NCI-H1694 treated with DMSO at 0.1 percent for 48 hours (cell line): ENCODE results near the gene MAPK12.

Experiments
- DNase-seq: peaks from one replicate; lab custom pipeline; 2025; lab: John Stamatoyannopoulos, UW

MAPK12 gene

DNA sequence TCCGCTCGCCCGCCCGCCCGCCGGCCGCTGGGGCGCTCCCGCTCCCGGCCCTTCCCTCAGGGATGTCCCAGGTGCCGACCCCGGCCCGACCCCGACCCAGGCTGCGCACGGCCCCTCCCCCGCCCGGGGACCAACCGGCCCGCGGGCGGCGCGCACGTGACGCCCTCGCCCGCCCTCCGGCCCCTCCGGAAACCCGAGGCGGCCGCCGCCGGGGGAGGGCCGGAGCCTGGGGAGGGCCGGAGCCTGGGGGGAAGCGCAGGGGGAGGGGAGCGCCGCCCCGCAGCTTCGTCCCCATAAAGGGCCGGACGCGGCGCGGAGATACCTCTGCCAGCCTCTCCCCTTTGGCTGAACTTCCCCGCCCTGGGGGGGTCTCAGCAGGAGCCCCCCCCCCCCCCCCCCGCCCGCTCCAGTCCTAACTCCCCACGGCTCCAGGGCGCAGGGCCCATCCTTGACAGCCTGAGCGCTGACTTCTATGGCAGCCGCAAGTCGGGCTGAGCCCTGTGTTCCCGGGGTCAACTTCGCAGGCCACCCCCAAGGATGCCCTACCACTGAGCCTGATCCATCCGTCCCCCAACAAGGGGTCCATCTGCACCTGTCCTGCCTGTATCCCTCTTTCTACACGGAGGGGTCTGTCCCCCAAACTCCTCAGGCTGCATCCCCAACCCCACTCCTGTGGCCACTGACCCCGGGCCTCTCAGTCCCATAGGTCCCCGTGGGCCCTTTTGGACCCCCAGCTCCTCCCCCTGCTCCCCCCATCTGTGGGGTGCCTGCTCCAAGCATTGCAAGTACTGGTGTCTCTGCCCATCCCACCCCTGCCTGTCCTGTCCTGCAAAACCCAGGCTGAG lies at the start of gene MAPK12:
Gene MAPK12 (minus strand): TSS at position 69 of the 845 bp plus-strand sequence. CDS start 174 bp downstream, outside the sequence.
- DNase-seq, result no peak

DNA sequence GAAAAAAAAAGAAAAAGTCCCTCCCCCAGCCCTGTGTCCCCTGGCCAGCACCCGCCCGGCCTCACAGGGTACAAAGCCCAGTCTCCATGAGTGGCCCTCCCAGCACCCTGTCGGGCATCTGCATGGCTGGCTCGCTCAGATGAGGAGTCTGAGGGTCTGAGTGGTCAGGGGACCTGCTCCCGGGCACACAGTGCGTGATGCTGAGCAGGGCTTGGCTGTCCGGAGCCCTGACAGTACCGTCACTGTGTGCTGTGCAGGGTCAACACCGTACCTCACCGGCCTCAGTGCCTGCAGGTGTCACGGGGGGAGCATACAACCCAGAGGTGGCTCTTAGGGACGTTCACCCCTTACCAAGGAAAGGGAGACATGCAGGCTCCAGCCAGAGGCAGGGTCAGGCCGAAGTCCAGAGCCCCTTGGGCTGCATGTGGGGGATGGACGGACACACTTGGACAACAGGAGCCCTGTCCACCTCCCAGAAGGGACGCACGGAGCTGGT lies 49.5 kb upstream of the MAPK12 start:
- DNase-seq, result no peak

DNA sequence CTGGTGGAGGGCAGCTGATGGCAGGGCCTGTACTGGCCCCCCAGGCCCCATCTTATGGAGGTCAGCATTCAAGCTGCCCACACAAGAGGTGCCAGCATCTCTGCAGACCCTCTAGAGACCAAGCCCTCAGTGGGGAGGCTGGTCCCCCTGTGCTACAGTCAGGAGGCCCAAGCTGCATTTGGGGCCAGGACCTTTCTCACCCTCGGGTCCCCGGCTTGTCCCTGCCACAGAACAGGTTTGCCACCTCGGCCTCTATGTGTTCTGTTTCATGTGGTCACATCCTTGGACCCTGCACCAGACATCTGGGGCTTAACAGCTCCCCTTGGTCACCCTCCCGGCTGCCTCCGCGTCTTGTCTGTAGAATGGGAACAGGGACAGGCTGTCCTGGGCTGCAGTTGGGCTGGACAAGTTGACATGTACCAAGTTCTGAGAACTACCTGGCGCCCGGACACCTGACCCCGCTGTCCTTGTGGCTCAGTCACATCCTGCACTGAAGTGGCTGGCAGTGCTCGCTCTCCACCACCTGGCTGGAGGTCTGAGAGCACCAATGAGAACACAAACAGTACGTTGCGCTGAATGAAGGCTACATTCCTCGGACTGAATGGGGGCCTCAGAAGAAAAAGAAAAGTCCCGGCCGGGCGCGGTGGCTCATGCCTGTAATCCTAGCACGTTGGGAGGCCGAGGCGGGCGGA lies 48.7 kb upstream of the MAPK12 start:
- DNase-seq, result no peak

- DNase-seq, result no peak
Observed at GRCh38 chr22:50309601-50309991, 48.1 kb upstream of the MAPK12 start.

GRCh38 chr22:50308986-50309600 lies 47.6 kb upstream of the MAPK12 start:
- DNase-seq, result no peak

- DNase-seq, result no peak
Observed at GRCh38 chr22:50308597-50308935, 47.1 kb upstream of the MAPK12 start.

DNA sequence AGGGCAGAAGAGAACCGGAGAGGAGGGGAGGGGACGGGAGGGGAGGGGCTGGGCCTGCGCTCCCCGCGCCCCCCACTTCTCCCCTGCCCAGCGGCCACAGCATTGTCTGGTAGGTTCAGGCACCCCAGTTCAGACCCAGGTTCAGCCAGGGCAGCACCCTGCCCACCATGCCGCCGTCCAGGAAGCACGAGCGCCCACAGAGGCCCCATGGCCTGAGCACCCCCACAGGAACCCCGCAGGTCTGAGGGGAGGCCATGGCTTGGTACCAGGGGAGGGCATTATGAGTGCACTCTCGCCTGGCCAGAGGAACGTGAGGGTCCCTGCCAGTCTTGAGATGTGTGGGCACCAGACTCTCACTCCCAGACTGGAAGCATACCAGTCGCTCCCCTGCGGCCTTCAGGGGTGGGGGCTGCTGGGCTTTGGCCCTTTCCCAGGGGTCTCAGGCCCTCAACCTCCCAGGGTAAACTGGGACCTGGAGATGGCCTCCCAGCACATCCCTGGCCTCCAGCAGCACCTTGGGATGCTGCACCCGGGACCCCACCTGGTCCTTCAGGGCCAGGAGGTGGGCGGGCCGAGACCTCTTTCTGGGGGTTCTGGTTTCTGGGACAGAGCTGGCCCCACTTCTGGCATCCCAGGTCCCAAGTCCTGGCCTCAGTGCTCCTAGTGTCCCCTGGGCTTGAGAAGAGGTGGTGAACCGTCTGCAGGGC lies 46.6 kb upstream of the MAPK12 start:
- DNase-seq, result no peak

DNA sequence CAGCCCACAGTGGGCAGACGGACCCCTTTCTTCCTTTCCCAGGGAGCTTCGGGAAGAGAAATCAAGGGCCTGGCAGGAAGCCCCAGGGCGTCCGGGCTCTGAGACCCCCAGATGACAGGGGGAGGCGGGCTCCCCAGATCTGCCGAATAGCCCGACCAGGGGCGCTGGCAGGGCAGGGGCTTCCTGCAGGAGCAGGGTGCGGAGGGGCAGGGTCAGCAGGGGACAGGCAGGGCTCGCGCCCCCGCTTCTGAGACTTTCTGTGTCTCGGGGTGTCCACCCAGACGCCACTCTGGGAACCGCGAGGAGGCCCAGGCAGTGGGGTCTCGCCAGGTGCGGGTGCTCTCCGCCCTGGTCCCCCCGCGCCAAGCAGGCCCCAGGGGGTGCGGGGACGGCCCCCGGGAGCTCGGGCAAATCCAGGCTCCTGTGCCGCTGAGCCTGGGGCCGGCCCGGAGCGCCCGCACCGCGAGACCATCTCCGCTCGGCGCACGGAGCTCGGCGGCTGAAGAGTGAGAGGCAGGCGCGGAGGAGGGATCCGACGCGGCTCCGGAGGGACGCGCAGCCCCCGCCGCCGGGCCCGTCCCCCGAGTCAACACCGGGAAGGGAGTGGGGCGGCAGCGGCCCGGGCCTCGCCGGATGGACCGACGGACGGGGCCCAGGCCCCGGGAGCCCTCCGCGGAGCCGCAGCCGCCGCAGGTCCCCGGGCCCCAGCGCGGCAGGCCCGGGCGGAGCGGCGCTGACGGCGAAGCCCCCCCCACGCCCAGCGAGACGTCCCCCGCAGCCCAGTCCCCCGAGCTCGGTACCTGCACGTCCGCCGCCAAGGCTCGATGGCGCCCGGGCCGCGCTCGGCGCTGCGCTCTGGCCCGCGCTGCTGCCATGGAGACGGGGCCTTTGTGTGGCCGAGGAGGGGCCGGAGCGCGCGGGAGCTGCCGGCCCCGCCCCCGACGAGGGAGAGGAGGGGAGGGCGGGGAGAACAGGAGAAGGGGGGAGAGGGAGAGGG lies 45.6 kb upstream of the MAPK12 start, which contains the start of gene PLXNB2:
Gene PLXNB2 (minus strand): TSS at position 894 of the 997 bp plus-strand sequence. CDS start 17,062 bp downstream, outside the sequence.
- DNase-seq, result peak; percentile 44

DNA sequence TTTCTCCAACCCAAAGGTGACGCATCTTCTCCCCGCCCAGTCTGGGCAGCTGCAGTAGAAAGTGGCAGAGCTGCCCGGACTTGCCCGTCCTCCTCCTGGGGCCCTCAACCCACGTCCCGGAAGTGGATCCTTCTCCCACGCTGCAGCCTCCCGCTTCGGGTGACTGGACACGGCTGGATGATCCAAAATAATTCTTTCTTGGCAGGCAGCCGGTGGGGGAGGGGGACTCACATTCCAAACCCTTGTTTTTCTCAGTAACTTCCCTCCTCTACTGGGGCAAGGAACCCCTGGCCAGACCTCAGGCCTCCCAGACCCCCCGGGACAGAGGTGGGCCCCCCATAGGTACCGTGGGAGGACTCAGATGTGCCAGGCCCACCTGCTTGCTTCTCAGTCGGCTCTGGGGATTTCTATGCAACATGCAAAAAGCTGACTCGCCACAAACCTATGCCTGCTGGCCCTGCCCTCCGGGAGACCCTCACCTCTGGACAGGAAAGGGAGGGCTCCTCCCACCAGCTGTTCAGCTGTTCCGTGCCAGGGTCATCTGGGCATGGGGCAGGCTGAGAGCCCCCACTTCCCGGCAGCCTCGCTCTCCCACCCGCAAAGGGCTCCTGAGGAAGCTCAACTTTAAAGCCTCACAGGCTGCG lies 44.6 kb upstream of the MAPK12 start:
- peak; percentile 86 for DNase-seq

DNA sequence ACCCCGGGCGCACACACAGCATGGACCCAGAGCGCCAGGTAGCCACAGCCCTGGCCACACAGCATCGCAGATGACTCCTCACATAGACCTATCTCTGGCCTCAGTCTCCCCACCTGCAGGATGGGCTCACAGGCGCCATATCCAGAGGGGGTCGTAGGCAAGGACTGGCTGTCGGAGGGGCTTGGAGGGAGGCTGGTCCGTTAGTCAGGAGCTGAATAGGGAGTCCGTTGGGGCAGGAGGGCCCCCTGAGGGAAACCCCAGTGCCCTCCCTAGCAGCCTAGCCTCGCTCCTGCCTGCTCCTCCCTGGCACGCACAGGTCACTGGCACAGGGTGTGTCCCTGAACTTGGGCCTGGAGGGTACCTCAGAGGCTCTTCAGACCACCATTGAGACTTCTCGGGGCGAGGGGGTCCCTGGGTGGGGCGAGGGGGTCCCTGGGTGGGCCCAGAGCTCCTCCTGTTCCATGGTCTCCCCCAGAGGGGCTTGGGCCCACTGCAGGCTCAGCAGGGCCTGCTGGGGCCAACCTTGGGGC lies 44.0 kb upstream of the MAPK12 start:
- no peak for DNase-seq

- peak; percentile 86 for DNase-seq
Observed at GRCh38 chr22:50304528-50305392, 43.3 kb upstream of the MAPK12 start.

DNA sequence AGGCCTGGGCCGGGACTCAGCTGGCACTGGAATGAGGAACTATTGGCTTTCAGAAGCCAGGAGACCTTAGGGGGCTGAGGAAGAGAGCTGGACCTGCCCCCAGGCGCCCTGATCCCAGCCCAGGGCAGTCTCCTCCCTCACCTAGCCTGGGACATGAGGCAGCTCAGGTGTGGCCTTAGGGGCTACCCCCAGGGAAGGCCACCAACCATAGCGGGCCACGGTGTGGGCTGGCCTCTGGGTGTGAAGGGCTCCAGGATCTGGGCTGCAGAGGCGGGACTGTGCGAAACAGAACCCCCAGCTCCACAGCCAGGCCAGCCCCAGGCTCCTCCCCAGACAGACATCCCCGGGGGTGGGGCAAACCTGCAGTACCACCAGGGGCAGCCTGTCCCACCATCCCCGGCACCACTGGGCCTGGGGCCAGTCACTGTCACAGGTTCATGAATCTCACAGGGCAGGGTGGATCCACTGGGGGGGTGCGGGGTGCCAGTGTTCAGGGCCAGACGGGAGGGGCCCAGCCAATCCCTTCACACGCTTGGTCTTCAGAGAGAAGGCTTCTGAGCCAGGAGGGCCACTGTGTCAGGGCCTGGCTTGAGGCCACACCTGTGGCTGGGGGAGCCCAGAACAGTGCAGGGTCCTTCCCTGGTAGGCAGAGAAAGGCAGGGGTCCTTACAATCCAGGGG lies 42.5 kb upstream of the MAPK12 start:
- no peak for DNase-seq

DNA sequence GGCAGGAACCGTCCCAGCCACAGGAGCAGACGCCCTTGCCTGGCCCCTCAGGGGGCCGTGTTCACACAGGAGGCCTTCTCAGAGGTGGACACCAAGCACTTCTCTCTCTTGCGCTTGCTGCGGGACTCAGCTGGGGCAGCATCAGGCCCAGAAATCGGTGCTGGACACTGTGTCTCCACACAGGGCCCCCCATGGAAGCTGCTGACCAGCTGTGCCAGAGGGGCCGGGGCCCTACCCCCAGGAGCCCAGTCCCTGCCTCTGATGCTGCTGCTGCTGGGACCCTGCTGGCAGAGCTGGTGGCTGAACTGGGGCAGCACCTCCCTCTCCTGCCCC lies 42.0 kb upstream of the MAPK12 start:
- DNase-seq, result no peak

GRCh38 chr22:50302564-50302963 lies 41.1 kb upstream of the MAPK12 start:
- no peak for DNase-seq

DNA sequence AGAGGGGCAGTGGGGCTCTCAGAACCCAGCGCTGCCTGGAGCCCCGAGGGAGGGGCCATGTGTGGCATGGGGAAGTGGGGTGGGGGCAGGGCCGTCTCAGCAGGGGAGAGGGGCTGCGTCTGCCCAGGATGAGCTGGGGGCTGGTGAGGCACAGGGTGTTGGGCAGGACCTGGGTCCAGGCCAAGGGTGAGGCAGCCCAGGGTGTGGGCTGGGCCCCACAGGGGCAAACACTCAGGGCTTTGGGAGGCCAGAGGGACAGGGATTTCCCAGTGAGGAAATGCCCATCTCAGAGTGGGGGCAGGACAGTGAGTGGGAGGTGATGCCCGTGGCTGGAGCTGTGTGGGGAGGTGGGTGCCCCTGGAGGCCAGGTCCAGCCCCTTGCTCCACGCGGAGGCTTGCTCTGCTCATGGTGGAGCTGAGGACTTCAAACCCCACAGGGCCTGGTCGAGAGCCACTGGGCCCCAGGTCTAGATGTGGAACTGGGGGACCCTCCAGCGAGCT lies 40.6 kb upstream of the MAPK12 start:
- no peak for DNase-seq

DNA sequence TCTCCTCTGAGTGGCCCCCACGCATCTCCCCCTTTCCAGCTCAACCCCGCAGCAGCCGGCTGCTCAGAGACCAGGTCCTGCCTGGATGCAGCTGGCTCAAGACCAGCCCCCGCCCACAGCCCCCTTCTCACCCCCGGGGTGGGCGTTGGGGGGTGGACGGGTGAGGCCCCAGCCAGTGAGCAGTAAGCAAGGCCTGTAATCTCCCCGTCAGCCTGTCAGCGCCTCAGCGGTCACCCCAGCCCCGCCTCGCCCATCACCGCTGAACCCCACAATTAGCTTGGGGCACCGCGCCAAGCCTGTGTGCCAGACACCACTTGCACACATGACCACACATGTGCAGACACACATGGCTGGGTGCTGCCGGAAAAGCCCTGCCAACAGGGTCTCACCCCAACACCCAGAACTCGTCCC lies 40.1 kb upstream of the MAPK12 start:
- no peak for DNase-seq

DNA sequence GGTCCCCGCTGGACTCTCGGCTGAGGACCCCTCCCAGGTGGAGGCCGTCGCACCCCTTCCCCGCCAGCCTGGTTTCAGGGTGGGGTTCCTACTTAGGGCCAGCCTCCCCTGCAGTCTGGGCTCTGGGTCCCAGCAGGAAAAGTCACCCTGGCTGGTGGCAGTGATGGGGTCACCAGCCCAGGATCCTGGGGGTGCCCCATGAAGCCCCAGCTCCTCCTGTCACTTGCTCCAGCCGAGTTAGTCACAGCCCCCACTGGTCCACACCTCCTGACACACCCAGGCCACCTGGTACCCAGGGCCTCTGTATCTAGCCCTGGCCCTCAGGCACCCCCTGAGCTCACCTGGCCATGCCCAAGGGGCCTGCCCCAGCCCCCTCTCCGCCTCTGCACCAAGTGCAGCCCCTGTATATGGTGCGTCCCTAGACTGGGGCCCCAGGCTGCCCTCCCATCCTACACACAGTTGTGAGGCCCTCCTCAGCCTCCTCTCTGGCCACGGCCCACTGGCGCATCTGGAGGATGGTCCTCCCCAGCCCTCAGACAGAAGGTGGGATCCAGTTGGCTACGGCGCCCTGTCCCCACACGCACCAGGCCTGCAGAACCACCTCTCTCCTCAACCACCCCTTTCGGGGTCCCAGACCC lies 39.3 kb upstream of the MAPK12 start:
- DNase-seq, result no peak
